NCI-H146 (cell line): ENCODE measurements around the gene APBA3.

Experiments
- DNase-seq: peaks from one replicate; lab custom pipeline; 2025; lab: John Stamatoyannopoulos, UW

Gene APBA3

DNA sequence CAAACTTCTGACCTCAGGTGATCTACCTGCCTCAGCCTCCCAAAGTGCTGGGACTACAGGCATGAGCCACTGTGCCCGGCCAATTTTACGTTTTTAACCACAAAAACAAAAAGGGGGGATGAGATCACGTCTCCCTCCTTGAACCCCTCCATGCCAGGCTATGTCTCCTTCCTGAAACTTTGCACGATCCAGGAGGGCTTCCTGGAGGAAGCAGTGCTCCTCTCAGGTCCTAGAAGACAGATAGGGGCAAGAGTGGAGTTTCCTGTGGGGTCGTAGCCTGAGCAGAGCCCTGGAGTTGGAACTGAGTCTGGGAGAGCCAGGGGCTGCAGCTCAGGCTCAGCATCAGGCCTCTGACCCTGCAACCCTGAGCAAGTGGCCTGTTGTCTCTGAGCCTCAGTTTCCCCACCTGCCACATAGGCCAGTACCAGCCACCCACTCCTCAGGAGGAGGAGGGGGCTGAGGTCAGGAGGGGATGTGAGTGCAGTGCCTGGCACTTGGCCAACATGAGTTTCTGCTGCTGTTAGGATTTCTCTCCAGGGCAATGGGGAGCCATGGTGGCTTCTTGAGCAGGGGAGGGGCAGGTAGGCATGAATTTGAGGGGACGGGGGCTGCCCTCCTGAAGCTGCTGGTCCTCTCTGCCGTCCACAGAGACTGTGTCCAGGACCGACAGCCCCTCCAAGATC lies 16.0 kb downstream of the APBA3 start:
- no peak for DNase-seq

DNA sequence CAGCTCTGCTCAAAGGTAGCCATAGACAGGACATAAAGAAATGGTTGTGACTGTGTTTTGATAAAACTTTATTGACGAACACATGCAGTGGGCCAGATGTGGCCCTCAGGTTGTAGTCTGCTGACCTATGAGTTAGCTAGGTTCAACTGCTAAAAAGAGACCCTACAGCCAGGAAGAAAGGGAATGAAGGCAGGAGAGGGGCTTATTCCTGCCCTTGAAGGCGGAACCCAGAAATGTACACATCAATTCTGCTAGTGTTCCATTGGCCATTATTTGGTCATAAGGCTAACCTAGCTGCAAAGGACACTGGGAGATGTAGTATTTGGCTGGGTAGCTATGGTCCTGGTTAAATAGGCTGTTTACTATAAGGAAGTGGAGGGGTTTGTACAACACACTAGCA lies 18.0 kb downstream of the APBA3 start:
- DNase-seq = no peak

DNA sequence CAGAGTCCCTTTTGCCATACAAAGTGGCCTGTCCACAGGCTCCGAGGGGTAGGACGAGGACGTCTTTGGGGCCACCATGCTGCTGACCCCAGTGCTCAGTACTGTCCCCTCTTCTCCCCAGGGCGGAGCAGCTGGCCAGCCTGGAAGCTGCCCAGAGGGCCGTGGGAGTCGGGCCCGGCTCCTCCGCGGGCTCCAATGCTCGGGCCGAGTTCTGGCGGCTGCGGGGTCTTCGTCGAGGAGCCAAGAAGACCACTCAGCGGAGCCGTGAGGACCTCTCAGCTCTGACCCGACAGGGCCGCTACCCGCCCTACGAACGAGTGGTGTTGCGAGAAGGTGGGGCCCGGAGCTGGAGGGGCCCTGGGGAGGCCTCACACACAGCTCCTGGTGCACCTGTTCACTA lies 21.1 kb downstream of the APBA3 start:
- DNase-seq = no peak

DNA sequence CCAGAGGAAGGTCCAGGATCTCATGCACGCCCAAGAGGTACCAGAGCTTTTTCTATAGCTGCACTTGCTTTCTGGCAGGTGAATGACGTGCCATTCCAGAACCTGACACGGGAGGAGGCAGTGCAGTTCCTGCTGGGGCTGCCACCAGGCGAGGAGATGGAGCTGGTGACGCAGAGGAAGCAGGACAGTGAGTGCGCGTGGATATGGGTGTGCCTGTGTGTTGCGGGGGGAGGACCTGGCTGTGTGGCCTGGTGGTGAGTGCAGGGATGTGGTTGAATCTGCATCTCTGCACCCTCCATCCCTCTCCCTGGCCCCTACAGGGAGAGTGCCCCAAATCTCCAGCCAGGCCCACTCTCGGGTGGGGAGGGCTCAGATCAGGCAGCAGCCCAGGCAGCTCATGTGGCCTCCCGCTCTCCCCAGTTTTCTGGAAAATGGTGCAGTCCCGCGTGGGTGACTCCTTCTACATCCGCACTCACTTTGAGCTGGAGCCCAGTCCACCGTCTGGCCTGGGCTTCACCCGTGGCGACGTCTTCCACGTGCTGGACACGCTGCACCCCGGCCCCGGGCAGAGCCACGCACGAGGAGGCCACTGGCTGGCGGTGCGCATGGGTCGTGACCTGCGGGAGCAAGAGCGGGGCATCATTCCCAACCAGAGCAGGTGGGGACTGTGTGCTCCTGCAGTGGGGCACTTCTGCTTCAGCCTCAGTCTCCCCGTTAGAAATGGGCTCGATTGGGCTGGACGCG lies 22.8 kb downstream of the APBA3 start:
- DNase-seq = no peak

DNA sequence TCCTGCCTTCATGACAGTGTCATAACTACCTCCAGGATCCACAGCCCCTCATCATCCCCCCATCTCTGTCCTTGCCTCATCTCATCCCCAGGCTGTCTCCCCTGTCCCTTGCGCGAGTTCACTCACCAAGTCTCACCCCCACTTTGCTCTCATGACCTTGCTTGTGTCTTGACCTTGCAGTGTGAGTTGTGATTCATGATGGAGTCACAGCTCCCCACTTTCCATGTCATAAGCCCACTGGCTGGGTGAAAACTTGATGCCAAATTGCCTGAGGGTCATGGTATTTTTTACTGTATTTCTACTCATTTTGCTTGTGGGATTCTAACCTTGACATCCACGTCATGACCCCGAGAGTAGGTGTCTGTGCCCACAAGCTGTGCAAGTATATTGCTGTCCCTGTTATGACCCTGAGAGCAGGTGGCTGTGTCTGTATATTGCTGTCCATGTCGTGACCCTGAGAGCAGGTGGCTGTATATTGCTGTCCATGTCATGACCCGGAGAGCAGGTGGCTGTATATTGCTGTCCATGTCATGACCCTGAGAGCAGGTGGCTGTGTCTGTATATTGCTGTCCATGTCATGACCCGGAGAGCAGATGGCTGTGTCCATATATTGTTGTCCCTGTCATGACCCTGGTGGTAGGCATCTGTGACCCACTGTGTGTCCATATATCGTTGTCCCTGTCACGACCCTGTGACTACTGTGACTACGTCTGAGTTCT lies 23.8 kb downstream of the APBA3 start:
- no peak for DNase-seq

DNA sequence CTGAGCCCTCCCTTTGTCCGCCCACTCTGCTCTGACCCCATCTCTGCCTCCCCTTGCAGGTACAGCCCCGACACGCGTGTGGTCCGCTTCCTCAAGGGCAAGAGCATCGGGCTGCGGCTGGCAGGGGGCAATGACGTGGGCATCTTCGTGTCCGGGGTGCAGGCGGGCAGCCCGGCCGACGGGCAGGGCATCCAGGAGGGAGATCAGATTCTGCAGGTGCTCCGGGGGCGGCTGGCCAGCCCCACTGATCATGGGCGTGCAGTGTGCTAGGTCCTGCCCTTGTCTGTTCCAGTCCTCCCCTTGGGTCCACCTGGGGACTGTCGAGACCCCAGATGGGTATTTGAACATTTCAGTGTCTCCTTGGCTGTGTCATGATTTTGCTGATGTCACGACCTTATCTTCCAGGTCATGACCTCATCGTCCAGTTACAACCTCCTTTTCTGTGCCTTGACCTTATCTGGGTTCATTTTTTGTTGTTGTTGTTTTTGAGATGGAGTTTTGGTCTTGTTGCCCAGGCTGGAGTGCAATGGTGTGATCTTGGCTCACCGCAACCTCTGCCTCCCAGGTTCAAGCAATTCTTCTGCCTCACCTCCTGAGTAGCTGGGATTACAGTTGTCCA lies 25.3 kb downstream of the APBA3 start:
- no peak for DNase-seq

DNA sequence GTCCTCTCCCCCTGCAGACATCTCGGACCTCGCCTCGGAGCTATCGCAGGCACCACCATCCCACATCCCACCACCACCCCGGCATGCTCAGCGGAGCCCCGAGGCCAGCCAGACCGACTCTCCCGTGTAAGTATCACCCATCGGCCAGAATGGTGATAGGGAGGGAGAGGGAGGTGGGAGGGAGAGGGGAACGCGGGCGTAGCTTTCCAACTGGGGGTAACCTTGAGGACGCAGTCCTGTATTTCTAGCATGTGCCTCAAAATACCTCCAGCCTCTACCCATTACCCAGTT lies 27.2 kb downstream of the APBA3 start:
- DNase-seq = no peak

DNA sequence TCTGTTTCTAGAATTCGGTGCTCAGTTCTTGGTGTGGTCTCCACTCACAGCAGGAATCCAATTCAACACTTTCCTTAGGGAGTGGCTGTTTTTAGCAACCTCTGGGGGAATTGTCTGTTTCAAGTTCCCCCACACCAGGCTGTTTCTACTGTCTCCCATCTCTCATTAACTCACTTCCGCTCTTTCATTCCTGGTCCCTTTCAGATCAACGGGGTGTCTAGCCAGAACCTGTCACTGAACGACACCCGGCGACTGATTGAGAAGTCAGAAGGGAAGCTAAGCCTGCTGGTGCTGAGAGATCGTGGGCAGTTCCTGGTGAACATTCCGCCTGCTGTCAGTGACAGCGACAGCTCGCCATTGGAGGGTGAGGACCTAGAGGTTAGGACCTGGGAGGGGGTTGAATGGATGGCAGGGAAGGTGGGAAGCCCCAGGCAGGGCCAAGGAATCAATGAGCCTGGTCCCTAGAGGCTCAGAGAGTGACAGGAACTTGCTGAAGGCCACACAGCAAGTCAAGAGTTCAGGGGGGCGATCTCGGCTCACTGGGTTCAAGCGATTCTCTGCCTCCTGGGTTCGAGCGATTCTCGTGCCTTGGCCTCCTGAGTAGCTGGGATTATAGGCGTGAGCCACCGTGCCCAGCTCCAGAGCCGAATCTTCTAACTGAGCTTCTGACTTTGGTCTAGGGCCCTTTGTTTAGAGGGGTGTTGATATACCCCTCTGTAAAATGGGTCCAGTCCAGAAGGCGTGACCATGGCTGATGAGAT lies 27.8 kb downstream of the APBA3 start:
- DNase-seq = no peak

DNA sequence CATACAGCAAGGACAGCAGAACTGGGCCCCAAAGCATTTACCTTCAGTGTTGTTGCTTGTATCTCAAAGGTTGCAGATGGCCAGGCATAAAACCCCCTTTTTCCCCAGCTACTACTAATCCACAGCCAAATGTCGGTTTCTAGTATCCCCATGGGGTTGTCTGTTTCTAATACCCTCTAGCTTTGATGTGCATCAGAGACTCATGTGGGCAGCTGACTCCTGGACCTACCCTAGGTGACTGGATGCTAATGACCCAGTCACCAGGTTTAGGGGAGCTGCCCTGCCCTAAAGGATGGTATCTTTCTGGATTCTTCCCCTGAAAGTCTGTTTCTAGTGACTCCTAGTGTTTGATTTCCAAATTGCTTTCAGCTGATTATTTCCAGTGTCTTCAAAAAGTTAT lies 29.4 kb downstream of the APBA3 start:
- DNase-seq = no peak

DNA sequence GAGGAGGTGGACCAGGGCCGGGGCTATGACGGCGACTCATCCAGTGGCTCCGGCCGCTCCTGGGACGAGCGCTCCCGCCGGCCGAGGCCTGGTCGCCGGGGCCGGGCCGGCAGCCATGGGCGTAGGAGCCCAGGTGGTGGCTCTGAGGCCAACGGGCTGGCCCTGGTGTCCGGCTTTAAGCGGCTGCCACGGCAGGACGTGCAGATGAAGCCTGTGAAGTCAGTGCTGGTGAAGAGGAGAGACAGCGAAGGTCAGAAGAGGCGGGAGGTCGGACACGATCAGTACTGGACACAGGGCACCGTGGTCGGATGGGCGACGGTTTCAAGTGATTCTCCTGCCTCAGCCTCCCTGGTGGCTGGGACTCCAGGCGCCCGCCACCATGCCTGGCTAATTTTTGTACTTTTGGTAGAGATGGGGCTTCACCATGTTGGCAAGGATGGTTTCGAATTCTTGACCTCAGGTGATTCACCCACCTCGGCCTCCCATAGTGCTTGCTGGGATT lies 31.0 kb downstream of the APBA3 start:
- no peak for DNase-seq

DNA sequence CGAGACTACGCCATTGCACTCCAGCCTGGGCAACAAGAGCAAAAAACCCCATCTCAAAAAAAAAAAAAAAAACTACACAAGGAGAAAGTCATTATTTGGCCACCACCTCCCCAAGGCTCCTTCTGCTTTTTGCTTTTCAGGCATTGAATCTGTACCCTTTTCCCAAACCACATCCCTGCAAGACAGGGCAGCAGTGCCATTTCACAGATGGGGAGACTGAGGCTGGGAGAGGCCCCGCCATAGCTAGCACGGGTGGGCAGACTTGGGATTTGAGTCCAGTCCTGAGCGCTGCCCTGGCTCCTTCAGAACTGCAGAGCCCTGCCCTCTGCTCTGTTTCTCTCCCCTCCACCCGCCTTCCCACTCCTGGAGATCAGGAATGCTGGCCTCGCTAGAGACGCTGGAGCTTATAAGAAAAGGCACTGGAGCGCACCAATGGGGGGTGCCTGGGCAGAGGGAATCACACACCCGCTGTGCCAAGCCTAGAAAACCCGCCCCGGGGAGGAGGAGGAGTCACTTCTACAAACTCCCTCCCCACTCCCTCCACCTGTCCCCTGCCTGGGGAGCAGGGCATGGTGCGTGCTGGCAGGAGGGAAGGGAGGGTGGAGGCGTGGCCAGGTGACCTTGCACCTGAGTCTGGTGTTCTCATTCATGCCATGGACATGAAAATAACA lies 35.7 kb downstream of the APBA3 start:
- peak; percentile 92 for DNase-seq

DNA sequence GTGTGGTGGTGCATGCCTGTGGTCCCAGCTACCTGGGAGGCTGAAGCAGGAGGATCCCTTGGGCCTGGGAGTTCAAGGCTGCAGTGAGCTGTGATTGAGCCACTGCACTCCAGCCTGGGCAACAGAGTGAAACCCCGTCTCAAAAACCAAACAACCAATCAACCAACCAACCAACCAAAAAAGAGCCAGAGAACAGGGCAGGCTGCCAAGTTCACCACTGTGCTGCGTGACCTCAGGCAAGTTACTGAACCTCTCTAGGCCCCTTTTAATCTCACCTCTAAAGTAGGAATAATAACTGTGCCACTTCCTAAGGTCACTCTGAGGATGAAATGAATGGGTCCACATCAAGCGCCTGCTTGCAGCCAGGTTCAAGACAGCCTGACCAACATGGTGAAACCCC lies 36.4 kb downstream of the APBA3 start:
- DNase-seq = no peak

DNA sequence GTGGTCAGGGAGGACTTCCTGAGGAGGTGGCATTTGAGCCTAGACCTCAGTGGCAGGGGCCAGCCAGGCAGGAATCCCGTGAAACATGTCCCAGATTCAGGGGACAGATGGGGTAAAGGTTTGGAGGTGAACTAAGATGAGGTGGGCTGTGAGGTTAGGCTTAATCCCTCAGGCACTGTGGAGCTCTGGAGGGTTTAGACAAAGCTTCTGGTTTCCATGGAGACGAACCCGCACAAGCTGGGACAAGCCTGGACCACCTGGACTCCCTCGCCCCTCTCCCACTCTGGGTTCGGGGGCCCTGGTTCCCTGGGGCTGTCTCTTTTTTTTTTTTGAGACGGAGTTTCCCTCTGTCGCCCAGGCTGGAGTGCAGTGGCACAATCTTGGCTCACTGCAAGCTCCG lies 37.6 kb downstream of the APBA3 start:
- DNase-seq = peak; percentile 34

DNA sequence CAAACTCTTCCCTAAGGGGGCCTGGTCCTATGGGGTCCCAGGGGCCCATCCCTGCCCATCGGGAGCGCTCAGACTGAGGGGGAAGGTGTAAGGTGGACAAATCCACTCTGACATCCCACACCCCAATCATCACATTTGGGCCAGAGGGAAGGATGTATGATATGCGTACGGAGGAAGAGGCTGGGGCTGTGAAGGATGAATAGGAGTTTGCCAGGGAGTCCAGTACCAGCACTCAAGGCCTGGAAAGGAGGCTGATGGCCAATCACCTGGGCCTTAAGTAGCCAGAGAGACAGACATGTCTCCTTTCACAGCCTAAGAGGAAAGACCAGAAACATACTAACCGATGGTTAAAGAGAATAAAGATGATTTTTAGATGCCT lies 38.4 kb downstream of the APBA3 start:
- no peak for DNase-seq

DNA sequence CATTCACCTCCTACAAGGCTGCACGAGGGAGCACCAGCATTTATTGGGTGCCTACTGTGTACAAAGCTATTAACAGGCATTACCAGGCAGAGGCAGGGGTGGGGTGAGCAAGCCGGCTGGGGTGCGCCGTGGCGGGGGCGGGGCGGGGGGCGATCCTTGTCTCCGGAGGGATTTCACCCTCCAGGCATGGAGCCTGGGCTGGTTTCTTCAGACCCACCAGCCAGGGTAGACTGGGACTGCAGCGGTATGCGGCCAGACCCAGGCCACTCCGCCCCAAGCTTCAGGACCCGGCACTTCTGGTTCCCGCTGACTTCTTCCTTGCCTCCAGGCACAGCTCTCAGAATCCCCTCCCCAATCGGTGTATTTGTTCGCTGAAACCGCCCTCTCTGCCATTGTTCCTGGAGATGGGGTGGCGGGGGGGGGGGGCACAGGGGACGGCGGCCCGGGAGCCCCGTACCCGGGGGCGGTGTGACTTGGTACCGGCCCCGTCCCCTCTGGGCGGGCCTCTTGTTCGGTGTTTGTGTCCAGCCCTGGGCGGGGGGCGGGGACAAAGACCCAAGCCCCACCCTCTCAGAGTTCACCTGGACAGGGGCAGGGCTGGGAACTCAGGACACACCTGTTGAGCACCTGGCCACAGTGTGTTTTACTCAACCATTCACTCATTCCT lies 38.9 kb downstream of the APBA3 start:
- peak; percentile 80 for DNase-seq

DNA sequence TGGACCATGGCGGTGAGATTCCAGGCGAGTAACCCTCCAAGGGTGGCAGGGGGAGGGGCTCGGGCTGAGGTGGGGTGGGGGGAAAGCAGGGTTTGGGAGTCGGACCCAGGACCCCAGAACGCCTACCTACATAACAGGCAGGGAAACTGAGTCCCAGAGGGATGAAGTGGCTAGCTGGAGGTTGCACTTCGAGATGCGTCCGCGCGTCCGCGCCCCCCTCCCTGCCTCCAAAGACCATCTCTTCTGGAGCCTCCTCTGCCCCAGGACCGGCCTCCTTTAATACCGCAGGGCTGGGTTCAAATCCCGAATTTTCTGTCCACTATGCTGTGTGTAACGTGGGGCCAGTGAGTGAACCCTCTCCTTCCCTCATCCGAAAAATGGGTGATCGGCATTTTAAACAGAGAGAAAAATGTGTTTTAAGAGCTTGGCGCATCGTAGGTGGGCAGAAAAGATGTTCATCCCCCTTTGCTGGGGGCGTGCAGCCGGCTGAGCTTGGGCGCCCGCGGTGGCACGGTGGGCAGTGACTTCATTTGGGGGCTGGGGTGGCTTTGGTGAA lies 39.5 kb downstream of the APBA3 start:
- DNase-seq = no peak

DNA sequence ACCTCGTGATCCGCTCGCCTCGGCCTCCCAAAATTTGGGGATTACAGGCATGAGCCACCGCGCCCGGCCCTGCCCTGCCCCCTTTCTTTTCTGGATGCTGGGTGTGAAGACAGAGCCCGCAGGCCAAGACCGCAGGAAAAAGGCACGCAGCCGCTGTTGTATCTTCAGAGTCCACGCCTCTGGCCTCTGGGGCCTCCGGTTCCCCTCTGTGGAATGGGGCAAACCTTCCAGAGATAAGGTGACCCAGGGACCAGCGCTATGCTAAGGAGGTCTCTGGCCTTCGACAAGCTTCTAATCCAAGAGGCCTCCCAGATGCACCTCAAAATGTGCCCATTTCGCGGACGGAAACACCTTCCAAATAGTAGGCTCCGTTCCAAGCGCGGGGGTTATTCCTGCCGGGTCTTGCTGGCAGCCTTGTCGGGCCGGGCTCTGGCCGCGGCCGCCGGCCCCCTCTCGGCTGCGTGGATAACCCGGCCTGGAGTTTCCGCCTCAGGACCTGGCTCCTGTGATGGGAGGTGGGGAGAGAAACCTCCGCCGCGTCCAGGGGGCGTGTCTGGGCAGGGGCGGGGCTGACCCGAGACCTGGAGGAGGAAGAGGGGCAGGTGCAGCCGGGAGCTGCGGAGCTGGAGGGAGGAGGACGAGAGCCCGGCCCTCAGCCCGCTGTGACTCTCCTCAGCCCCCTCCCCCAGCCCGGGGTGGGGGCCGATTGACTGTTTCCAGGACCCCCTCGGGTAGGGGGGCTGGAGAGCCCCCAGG lies 40.2 kb downstream of the APBA3 start:
- peak; percentile 92 for DNase-seq

DNA sequence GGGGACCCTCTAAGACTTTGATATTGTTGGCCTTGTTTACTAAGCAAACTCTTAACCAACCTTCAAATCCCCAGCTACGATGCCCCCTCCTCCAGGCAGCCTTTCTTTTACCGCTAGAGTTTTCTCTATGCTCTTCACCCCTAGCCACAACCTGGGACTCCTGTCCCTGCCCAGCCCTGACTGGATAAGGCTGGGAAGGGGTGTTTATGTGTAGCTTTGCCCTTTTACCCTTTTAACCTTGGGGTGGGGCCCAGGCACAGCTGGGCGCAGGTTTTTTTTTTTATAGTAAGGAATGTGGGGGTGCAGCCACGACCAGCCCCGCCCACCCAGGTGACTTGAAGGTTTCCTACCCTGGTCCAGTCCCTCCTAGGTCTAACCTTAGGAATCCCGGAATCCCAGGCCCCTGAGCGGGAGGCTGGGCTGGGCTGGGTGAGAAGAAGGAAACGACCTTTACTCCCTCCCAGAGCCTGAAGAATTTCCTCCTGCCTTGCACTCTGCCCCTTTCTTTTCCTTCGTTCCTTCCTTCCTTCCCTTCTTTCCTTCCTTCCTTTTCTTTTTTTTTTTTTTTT lies 41.1 kb downstream of the APBA3 start:
- no peak for DNase-seq

DNA sequence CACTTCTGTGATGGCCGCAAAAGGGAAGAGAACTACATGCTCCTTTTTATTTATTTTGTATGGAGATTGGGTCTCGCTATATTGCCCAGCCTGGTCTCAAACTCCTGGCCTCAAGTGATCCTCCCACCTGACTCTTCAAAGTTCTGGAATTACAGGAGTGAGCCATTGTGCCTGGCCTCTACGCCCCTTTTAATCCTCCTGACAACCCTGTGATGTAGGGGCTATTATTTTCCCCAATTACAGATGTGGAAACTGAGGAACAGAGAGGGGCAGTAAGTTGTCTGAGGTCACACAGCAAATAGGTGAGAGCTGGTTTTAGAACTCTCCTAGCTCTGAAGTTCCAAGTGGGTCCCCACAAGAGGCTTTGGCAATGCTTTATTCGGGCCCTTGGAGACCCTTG lies 41.6 kb downstream of the APBA3 start:
- DNase-seq = no peak
